Cardiac fibroblast (primary cell): Measurements from ENCODE around the gene NRXN3.

Source experiments
- DNase-seq, 2 donors: peaks; one replicate each; pipeline versions ENCODE4 v3.0.0 to v3.0.0-alpha.2; 2010; ENCODE audit warnings: low read depth in 2 of 2
- H3K4me3 ChIP-seq, 2 donors: replicated peaks in 1 of 2; 1 replicate in 1 of 2; 2 replicates in 1 of 2; pipeline ENCODE4 v1.5.1; 2011; ENCODE audit warnings: low read depth in 2 of 2, low read length in 2 of 2, mild to moderate bottlenecking in 2 of 2, moderate library complexity in 1 of 2
- TF ChIP-seq, protein P1 (sequence below): IDR thresholded peaks from one replicate; pipeline ENCODE4 v1.5.1; 2011; ENCODE audit warnings: low read depth, mild to moderate bottlenecking, low read length, inconsistent platforms

Gene NRXN3

GRCh38 chr14:79352076-79352630, 1182.0 kb downstream of the NRXN3 start:
- peak in 1 of 2 donors; percentile 2 for DNase-seq
- no peak overlapping the region for H3K4me3 ChIP-seq
- TF ChIP-seq, protein P1, sequence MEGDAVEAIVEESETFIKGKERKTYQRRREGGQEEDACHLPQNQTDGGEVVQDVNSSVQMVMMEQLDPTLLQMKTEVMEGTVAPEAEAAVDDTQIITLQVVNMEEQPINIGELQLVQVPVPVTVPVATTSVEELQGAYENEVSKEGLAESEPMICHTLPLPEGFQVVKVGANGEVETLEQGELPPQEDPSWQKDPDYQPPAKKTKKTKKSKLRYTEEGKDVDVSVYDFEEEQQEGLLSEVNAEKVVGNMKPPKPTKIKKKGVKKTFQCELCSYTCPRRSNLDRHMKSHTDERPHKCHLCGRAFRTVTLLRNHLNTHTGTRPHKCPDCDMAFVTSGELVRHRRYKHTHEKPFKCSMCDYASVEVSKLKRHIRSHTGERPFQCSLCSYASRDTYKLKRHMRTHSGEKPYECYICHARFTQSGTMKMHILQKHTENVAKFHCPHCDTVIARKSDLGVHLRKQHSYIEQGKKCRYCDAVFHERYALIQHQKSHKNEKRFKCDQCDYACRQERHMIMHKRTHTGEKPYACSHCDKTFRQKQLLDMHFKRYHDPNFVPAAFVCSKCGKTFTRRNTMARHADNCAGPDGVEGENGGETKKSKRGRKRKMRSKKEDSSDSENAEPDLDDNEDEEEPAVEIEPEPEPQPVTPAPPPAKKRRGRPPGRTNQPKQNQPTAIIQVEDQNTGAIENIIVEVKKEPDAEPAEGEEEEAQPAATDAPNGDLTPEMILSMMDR = no peak

GRCh38 chr14:79354336-79354735, 1184.2 kb downstream of the NRXN3 start:
- no peak for DNase-seq
- TF ChIP-seq, protein P1 = no peak
- H3K4me3 ChIP-seq = no peak overlapping the region

DNA sequence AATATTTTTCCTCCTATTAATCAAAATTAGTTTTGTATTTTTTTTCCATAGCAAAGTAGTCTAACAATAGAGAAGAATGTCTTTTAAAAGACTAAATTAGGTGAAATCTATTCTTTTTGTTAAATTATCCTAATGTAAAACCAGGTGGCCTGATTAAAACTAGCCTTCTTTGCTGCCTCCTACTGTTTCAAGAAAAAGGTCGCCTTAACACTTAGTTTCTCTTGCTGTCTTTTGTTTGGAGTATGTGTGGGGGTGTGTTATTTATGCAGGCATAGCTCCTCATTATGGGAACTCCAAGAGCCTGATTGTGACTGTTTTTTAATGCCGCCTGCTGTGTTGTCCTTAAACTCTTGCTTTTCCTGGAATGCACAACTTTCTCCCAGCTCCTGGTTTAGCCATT, 1185.9 kb downstream of the NRXN3 start:
- H3K4me3 ChIP-seq = no peak overlapping the region
- DNase-seq = peak; percentile 3 to 27
- TF ChIP-seq, protein P1 = no peak

DNA sequence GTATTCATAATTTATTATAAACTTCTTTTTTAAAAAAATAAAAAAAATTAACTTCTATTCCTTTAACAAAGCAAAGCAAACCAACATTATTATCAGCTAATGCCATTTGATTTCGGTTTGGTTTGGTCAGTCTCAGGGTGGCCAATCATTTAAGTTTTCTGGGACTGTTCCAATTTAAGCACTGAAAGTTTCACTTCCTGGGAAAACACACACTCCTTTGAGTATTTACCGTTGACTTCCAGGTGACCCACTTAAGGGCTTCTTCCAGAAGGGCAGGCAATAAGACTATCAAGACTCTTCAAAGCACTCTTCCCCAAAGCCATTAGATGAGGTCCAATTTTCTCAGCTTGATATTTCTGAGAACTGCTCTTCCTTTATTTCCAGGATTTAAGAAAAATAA, 1187.1 kb downstream of the NRXN3 start:
- no peak for DNase-seq
- no peak overlapping the region for H3K4me3 ChIP-seq
- TF ChIP-seq, protein P1 = no peak

DNA sequence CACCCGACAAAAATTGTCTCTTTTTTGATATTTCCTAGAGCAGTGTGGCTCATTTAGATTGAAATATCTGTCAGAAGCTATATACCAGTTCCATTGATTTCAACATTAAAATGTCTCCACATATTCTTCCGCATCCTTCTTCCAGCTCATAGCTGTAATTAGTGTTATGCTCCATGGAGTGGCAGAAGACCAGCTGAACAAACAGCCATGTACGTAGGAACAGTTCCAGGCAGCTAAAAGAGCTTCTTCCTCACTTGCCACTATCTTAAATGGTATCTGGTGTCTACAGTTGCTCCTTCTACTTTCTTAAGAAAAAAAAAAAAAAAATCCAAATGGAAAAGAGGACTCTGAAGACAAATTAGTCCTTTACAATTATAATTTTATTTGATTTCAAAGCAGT, 1193.1 kb downstream of the NRXN3 start:
- H3K4me3 ChIP-seq = no peak overlapping the region
- TF ChIP-seq, protein P1 = no peak
- no peak for DNase-seq

GRCh38 chr14:79369359-79370332, 1199.5 kb downstream of the NRXN3 start:
- no peak overlapping the region for H3K4me3 ChIP-seq
- DNase-seq = peak; percentile 95 to 97
- TF ChIP-seq, protein P1 = peak; percentile 16
